Ishikawa (cell line): ENCODE measurements around the gene CA14.

Experiments
- CEBPB ChIP-seq: IDR thresholded peaks from 2 replicates; pipeline ENCODE4 v1.6.1; 2012
- CREB1 ChIP-seq: IDR thresholded peaks from 2 replicates; pipeline ENCODE4 v1.6.1; 2012; ENCODE audit warnings: low read depth
- EGR1 ChIP-seq: IDR thresholded peaks from 2 replicates; pipeline ENCODE4 v1.6.1; 2012
- EP300 ChIP-seq: IDR thresholded peaks from 2 replicates; pipeline ENCODE4 v1.6.1; 2012; ENCODE audit warnings: borderline replicate concordance
- FOXM1 ChIP-seq: IDR thresholded peaks from 2 replicates; pipeline ENCODE4 v1.6.1; 2012; ENCODE audit warnings: low read depth, borderline replicate concordance
- MAX ChIP-seq: IDR thresholded peaks from 2 replicates; pipeline ENCODE4 v1.6.1; 2012
- NFIC ChIP-seq: IDR thresholded peaks from 2 replicates; pipeline ENCODE4 v1.6.1; 2012
- RAD21 ChIP-seq: IDR thresholded peaks from 2 replicates; pipeline ENCODE4 v1.6.1; 2012; ENCODE audit warnings: low read depth
- REST ChIP-seq: IDR thresholded peaks from 2 replicates; pipeline ENCODE4 v1.6.1; 2012; ENCODE audit warnings: low read depth, mild to moderate bottlenecking
- TAF1 ChIP-seq: IDR thresholded peaks from 2 replicates; pipeline ENCODE4 v1.6.1; 2012; ENCODE audit warnings: low read depth, mild to moderate bottlenecking
- TCF12 ChIP-seq: IDR thresholded peaks from 2 replicates; pipeline ENCODE4 v1.6.1; 2012; ENCODE audit warnings: low read depth
- TEAD4 ChIP-seq: IDR thresholded peaks from 2 replicates; pipeline ENCODE4 v1.6.1; 2012
- YY1 ChIP-seq: IDR thresholded peaks from 2 replicates; pipeline ENCODE4 v1.6.1; 2012; ENCODE audit warnings: low read depth
- ZBTB7A ChIP-seq: IDR thresholded peaks from 2 replicates; pipeline ENCODE4 v1.6.1; 2012; ENCODE audit warnings: low read depth
- TF ChIP-seq, protein P1 (sequence below): IDR thresholded peaks from 2 replicates; pipeline ENCODE4 v1.6.1; 2012

The CA14 gene

DNA sequence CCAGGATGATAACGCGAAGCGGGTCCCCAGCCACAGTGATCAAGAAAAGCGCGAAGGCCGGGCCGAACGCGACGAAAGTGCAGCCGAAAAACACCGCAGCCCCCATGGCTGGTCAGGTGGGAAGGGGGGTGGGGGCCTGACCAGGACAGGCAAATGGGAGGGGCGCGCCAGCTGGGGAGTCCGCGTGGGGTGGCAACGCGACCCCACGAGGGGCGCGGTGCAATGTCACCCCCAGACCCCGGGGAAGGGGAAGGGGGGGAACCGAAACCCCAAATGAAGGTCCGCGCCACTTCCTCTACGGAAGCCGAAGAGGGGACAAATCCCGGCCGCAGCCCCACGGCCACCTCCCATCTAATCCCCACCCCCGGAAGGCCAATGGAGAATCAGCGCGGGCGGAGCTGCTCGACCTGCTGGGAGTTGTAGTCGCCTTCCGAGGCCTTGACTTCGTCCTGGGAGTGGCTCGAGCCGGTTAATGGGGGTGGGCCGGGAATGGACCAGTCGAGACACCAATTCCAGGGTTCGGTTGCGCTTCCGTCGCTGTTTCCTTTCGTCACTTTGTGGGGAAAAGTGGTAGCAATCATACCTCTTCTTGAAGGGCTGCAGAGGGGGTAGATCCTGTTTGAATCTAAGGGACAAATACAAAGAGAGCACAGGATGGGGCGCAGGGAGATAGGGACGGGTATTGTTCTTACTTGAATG lies 11.3 kb downstream of the CA14 start, which contains the start of gene APH1A:
Gene APH1A, minus strand, starts transcription at position 312 of the 699 bp plus-strand sequence. Its CDS starts 206 bp downstream, at position 106.
- TF ChIP-seq TCF12 (no peak), REST (no peak), FOXM1 (no peak), EGR1 (peak; percentile 47; the same call in 1 of the 2 replicates), RAD21 (no peak), CREB1 (peak; percentile 19; the same call in 1 of the 2 replicates), EP300 (no peak), TEAD4 (no peak), NFIC (no peak), TAF1 (peak; percentile 48; the same call in 1 of the 2 replicates), YY1 (peak; percentile 46; the same call in 1 of the 2 replicates), ZBTB7A (peak; percentile 96), MAX (peak; percentile 58), CEBPB (no peak)
- TF ChIP-seq, protein P1, sequence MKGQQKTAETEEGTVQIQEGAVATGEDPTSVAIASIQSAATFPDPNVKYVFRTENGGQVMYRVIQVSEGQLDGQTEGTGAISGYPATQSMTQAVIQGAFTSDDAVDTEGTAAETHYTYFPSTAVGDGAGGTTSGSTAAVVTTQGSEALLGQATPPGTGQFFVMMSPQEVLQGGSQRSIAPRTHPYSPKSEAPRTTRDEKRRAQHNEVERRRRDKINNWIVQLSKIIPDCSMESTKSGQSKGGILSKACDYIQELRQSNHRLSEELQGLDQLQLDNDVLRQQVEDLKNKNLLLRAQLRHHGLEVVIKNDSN, result peak; percentile 66

DNA sequence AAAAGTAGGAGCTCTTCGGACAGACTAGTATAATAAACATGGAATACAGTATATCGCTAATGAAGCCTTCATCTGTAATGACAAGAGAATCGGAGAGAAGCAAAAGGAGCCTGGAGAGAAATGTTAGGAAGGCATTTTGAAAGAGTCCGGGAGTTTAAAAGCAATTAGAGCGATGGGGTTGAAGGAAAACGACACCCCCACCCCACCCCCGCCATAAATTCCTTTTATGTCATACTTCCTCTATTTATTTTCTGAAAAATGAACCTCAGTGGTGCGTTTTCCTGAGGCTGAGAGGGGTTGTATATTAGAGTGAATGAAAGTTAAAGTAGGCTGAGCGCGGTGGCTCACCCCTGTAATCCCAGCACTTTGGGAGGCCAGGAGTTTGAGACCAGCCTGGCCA lies 11.9 kb downstream of the CA14 start:
- TF ChIP-seq EP300 (no peak), EGR1 (no peak), RAD21 (no peak), TAF1 (no peak), MAX (no peak), REST (no peak), YY1 (no peak), CEBPB (no peak), NFIC (no peak), FOXM1 (no peak), CREB1 (no peak), ZBTB7A (no peak), TCF12 (no peak)
- TF ChIP-seq, protein P1, result no peak

- TF ChIP-seq CEBPB (no peak), RAD21 (no peak), FOXM1 (no peak), ZBTB7A (no peak), TCF12 (no peak), EGR1 (no peak), CREB1 (no peak), TEAD4 (no peak), TAF1 (no peak), MAX (no peak), REST (no peak), YY1 (no peak), NFIC (no peak)
These were observed 13.9 kb downstream of the CA14 start for GRCh38 chr1:150271291-150271959.
